Activated CD8-positive, alpha-beta memory T cell treated with anti-CD3 and anti-CD28 coated beads, Interleukin-2, amount 50 U/mL, for 4 hours (primary cell): Measurements from ENCODE around the gene UNC13C.

Experiments
- DNase-seq: peaks from one replicate; pipeline ENCODE4 v3.0.0-alpha.2; 2020

Gene UNC13C

DNA sequence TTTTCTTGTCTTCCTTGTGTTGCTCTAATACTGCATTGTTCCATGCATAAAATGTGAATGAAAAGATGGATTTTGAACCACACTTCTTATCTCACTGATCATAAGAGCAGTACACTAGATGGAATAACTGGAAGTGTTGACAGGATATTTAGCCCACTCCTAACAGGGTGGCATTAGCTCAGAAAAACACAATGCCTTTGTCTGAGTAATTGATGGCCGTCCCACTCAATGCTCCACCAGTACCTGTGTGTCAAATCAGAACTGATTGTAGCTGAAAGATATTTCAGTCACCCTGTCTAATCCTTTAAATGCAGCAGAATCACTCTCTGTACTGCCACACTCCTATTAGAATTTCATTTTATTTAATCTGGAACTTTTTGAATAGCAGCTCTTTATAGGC is 526.5 kb downstream of the UNC13C start:
- DNase-seq: no peak

DNA sequence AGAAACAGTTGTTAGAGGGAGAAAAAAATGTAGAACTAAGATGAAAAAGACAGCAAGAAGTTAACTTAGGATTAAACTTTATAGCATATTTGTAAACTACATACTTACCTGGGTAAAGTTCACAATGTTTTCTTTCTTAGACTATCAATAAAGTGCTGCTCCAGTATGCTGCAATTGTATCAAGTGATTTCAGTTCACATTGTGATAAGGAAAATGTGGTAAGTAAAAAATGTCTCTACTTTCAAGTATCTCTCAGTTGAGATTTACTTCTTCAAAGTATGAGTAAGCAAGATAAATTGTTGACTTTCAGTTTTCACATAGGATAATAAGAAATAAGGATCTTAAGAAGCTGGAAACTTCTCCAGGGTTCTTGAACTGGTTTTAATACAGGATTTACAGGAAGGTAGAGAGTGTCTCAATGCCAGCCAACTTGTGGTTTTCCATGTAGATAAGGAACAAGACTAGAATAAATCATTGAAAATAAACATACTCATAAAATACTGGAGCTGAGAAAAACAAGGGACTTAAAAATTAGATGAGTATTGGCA is 528.8 kb downstream of the UNC13C start:
- DNase-seq: no peak

- DNase-seq: no peak
These were observed 536.4 kb downstream of the UNC13C start for GRCh38 chr15:54514601-54515000.

DNA sequence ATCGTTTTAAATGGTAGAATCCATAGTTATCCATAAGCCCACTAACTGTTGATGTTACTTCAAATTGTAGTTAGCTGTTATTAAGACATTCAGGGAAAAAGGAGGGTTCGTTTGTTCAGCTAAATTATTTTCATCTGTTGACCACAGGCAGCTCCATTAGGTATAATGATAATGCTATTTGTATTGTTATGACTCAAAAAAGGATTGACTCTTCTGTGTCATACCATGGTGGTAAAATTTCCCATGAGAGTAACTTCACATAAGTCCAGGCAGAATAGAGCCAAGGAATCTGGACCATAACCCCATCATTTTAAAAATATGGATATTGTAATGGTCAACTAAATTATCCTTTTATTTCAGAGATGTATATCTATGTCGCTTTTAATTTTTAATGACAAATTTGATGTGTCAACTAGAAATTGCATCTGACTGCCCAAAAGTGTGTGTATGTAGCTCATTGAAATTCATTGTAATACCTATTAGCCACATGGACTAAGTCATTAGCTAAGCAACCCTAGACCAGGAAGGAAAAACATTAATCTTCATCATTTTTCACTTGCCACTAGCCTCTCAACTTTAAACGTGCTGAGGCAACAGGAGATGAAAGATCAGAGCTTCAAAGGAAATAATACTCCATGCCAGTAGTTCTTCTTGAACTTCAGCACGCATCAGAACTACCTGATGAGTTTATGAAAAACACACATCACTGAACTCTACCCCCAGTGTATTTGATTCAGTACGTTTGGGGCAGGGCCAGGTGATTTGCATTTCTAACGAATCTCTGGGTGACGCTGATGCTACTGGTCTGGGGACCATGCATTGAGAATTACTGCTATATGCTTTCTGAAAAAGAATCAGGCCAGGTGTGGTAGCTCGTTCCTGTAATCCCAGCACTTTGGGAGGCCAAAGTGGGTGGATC is 537.7 kb downstream of the UNC13C start:
- no peak for DNase-seq

DNA sequence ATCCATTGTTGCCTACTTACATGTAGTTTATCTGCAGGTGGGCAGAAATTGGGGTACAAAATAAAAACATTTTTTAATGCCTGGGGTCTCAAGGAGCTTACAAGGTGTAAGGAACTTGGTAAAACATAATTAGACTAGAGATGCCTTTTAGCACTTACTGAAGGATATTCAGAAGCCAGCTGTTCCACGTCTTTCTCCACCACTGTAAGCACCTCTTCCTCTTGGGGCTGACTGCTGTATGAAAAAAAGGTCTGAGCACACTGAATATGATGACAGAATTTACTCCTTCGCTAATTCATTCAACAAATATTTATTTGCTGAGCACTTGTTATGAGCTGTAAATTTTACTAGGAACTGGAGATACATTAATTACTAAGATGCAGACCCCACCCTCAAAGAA is 539.1 kb downstream of the UNC13C start:
- DNase-seq: no peak

DNA sequence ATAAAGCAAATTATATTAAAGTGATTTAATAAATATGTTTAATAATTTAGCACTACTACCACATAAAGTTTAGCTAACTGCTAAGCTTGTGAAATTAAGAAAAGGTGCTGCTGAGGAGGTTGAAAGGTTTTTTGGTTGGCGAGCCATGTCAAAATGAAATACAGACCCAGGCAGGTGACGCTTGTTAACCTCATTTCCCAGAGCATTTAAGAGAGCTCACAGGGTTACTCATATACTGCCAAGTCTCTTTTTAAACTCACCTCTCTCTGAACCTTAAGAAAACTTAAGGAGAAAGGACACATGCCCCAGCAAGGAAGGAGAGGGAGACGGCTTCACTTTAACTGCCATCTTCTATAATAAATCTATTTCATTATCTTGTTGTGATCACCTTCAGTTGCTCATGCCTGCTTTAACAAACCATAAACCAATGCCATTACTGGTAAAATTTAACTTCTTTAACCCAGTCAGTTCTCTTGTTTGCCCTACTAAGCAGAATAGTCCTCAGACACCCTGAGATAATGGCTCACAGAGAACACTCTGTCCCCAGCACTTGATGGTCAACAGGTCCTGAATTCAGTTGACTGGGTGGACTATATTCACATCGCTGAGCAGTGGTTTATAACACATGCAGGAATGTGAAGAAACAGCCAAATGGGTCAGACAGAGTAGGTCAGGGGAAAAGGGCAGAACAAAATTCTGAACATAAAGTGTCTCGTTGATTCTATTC is 540.1 kb downstream of the UNC13C start:
- no peak for DNase-seq

DNA sequence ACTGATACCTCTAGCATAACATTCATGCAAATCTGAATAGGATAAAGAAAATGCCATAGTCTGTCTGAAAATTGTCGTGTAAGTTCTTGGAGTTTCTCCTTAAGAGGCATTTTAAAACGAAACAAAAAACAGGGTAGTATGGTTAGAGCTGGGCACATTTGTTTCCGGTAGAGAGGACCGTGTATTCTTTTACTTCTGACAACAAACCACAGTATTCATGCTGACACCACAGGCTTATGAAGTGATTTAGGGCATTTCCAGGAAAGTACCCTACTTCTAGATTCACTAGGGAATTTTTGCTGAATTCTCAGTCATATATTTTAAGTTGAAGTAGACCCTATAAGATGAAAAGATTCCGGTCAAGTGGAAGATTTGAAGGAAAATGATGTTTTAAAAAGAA is 541.3 kb downstream of the UNC13C start:
- DNase-seq: no peak

DNA sequence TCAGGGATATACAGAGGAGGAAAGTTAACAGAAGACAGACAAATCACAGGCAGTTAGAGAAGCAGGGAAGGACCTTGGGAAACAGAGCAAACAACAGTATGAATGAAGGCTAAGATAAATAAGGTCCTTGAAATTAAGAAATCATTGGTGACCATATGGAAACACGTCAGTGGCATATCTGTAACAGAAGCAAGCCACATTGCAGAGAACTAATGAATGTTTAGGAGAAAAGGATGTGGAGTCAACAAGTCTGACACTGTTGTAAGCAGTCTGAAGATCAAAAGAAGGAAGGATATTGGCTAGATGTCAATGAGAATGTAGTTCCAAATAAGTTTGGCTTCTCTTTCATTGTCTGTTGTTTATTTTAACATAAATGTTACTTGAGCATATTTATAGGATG is 542.4 kb downstream of the UNC13C start:
- DNase-seq: no peak

DNA sequence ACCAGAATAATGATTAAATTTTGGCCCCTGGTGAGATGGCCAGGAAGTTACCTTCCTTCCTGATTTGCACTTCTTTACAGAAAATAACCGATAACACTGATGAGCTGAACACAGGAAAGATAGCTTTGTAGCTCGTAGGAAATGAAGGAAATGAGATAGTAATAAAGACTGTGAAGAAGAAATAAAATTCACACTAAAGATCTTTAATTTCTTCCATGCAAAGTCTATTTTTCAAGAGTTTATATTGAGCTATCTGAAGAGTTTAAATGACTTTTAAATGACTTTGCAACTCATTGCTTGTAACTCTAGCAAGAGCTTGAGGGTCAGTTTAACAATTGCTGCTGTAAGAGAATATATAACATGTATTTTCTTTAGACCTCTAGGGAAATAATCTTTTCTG is 543.0 kb downstream of the UNC13C start:
- no peak for DNase-seq

GRCh38 chr15:54528021-54528420 is 549.8 kb downstream of the UNC13C start:
- no peak for DNase-seq

- no peak for DNase-seq
These were observed 562.5 kb downstream of the UNC13C start for GRCh38 chr15:54540721-54541120.

GRCh38 chr15:54547491-54547890 is 569.2 kb downstream of the UNC13C start:
- no peak for DNase-seq

DNA sequence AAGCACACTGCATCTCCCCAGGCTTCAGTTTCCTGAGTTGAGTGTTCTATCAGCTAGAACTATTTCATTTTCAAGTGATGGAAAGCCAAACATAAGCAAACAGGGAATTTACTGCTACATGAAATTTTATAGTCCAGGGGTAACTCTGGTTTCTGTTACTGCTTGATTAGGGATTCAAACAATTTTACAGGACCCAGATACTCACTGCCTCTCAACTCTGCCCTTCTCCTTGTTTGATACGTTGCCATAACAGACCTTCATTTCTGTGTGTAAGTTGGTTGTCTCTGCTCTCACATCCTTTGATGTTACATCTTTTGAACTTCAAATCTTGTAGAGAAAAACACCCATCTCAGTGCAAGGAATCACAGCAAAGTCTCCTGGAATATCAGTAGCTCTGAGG is 572.7 kb downstream of the UNC13C start:
- no peak for DNase-seq

DNA sequence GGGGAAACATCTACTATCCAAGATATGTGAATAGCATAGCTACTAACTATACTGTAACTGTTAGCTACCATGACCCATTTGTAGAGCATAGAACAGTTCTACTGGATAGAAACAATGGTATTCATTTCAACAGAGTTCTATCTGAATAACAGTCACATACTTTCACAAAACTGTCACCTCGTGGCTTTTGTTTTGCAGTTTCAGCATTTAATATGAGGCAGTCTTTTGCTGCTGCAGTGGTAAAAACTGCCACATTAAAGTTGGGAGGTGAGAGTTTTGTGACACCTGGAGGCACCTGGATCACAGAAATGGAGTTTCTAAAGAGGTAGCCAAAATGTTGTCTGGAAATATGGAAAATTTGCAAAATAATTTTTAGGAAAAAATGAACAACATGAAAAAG is 578.0 kb downstream of the UNC13C start:
- no peak for DNase-seq

DNA sequence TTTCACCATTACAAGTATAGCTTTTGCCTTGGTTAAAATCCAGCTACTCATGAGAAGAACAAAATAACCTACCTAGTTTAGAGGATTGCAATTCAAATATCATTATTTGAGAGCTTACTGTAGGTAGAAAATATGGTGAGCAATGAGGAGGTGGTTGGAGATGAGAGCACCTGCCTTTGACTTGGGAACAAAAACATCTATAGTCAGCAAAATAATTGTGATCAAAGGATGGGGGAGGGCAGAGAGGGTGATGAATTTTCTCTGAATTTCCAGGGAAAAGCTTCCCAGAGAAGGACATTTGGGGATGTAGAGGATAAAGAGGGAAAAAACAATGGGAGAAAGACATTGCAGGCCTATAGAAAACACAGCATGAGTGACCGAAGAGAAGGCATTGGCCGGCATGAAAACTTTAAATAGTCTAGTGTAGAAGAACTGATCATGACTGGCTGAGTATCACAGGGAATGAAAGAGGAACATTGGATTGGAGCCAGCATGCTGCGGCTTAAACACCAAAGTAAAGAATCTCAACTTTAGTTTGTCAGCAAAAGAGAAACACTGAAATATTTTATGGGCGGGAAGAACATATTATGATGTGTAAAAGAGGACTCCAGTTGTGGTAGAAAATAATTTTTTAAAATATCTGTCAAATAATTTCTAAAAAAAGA is 581.3 kb downstream of the UNC13C start:
- no peak for DNase-seq

- DNase-seq: no peak
These were observed 582.2 kb downstream of the UNC13C start for GRCh38 chr15:54560417-54560816.

DNA sequence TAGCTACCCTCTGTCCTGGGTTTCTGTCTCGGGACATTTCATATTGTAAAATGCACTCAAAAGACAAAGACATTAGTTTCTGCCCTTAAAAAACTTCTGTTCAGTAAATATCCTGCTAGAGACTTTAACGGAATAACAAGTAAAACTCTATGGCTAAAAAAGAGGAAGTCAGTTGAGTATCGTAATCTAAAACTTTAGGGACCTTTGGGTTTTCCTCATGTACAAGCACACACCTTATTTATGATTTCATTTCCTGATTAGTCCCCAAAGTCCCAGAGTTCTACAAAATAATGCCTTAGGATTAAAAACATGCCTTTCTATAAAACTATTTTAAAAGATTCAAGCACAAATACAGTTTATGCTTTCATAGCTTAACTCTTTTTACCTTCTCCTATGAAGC is 585.9 kb downstream of the UNC13C start:
- DNase-seq: no peak

GRCh38 chr15:54566654-54567053 is 588.4 kb downstream of the UNC13C start:
- DNase-seq: no peak

DNA sequence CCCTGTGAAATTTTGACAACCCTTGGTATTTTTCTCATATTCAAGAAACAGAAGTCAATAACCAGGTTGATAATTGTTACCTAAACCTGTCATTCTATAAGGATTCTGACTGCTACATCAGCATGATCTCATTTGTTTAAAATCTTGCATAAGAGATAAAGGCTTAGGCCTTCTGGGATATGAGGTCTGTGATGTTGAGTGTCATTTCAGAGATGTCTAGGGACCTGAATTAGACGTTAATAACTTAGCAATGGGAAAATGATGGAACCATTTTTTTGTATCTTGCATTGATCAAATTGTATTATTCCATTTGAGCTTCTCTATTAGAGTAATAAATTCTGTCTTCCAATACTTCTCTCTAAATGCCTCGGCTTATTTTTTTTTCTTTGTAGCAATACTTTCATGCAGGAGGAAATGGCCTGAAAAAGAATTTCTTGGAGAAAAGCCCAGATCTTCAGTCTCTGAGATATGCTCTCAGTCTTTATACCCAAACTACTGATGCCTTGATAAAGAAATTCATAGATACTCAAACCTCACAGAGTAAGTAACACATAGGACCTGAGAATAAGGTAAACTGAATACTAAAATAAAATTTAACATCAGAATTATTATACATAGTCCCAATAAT is 589.3 kb downstream of the UNC13C start:
- DNase-seq: no peak

DNA sequence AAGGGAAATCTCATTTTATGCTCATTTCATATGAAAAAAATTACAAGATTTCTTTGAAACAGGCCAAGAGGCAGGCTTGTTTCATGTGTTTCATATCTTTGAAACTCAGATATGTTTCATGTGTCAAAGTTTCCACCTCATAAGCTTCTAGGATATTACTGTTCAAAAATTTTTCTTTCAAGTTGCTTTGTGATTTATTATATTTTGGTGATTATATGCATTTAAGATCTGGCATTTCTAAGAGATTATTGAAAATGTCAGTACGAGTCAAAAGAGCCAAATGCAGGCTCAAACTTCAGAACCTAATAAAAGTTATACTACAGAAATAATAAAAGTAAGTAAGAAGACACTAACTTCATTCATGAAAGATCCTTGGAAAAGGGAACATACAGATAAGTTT is 590.1 kb downstream of the UNC13C start:
- DNase-seq: no peak

DNA sequence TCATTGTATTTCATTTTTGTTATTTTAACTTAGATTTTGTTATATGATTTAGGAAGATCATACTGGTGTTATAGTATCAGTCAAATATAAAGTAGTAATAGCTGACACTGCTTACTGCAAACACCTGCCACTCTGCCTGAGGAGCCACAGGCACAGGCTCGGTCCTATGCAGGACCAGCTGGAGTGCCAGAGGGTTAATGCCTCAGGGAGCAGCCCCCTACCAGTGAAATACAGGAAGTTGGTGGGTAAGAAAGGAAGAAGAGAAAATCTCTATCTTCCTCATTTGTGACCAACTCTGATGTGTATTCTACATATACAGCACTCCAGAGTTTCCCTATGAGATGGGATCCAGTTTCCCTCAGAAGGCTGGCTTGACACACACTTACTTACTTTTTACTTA is 593.3 kb downstream of the UNC13C start:
- DNase-seq: no peak

- no peak for DNase-seq
These were observed 597.3 kb downstream of the UNC13C start for GRCh38 chr15:54575586-54575985.
